Measurements from ENCODE around the gene IL18.

DNA sequence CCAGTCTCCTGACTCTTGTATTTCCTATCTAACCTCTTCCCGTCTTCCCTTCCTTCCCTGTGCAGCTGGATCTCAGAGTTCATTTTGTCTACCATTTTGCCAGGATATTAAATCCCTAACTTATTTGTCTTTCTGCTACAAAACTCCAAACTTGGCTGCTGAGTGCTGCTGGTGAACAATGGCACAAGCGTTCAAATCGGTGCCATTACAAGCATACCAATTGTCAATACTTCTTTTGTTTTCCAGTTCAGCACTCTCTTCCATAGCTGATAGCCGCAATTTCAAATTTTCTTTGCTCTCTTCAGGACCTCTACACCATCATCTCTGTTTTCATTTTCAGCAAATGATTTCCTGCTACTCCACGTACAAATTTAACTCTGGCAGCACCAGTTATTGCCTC is 13.4 kb downstream of the IL18 start:
- TF ChIP-seq POLR2A (IDR thresholded peaks at IDR 0.05), result no peak
- TF ChIP-seq, protein P1, sequence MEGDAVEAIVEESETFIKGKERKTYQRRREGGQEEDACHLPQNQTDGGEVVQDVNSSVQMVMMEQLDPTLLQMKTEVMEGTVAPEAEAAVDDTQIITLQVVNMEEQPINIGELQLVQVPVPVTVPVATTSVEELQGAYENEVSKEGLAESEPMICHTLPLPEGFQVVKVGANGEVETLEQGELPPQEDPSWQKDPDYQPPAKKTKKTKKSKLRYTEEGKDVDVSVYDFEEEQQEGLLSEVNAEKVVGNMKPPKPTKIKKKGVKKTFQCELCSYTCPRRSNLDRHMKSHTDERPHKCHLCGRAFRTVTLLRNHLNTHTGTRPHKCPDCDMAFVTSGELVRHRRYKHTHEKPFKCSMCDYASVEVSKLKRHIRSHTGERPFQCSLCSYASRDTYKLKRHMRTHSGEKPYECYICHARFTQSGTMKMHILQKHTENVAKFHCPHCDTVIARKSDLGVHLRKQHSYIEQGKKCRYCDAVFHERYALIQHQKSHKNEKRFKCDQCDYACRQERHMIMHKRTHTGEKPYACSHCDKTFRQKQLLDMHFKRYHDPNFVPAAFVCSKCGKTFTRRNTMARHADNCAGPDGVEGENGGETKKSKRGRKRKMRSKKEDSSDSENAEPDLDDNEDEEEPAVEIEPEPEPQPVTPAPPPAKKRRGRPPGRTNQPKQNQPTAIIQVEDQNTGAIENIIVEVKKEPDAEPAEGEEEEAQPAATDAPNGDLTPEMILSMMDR (IDR thresholded peaks at IDR 0.05), result no peak

Measured in thyroid gland (tissue), 4 donors.